Activated CD8-positive, alpha-beta T cell treated with anti-CD3 and anti-CD28 coated beads for 36 hours (primary cell): ENCODE results near the gene POLR3B. TPM values are rescaled to one million over a fixed set of nuclear protein-coding genes. Genes with fewer than 3 reads are reported as not detected.
"Not testable (repeated sequence)": the region's sequence is repeated elsewhere in the genome, so short reads cannot be mapped to it uniquely, and the experiment has no call there.

Experiments used
- ATAC-seq: fragments of 200-7000 bp; cut with Tn5 transposase; one replicate; pipeline ENCODE4 v1.10.0; 2021; ENCODE audit warnings: mild to moderate bottlenecking, moderate library complexity
- CTCF ChIA-PET: fragments of 350-600 bp; sonication (Branson Sonifier 250); formaldehyde crosslinking; loops from one replicate; lab custom pipeline; 2021; ENCODE audit warnings: antibody characterized with exemption; lab: Charles Lee
- POLR2A ChIA-PET: fragments of 350-600 bp; sonication (Branson Sonifier 250); formaldehyde crosslinking; loops from one replicate; lab custom pipeline; 2021; ENCODE audit warnings: antibody characterized with exemption; lab: Charles Lee
- DNase-seq: peaks from one replicate; pipeline ENCODE4 v3.0.0-alpha.2; 2020
- H3K27ac Mint-ChIP-seq: one replicate; pipeline ENCODE4 v1.8.0; 2021; ENCODE audit warnings: mild to moderate bottlenecking, mixed read lengths
- H3K27me3 Mint-ChIP-seq: one replicate; pipeline ENCODE4 v1.8.0; 2021; ENCODE audit warnings: mixed read lengths
- H3K36me3 Mint-ChIP-seq: one replicate; pipeline ENCODE4 v1.8.0; 2021; ENCODE audit warnings: low read depth, mixed read lengths
- H3K4me1 Mint-ChIP-seq: one replicate; pipeline ENCODE4 v1.8.0; 2021; ENCODE audit warnings: low read depth, mixed read lengths
- H3K4me3 Mint-ChIP-seq: one replicate; pipeline ENCODE4 v1.8.0; 2021; ENCODE audit warnings: mild to moderate bottlenecking, moderate library complexity, mixed read lengths
- H3K9me3 Mint-ChIP-seq: one replicate; pipeline ENCODE4 v1.8.0; 2021; ENCODE audit warnings: mixed read lengths
- intact Hi-C: fragments of 100-400 bp; cut with micrococcal nuclease; formaldehyde crosslinking; loops from one replicate; pipeline ENCODE4 v1.10.0; 2022
- total RNA-seq, 2 experiments: library from RNA; stranded (reverse); gene quantifications; one replicate each; pipeline ENCODE4 v1.2.3, GENCODE V29; 2021
- TF ChIP-seq, protein P1 (sequence below): fragments of 200-600 bp; IDR thresholded peaks from one replicate; pipeline ENCODE4 v1.8.0; 2022; ENCODE audit warnings: antibody characterized with exemption, mild to moderate bottlenecking

The POLR3B gene
- total RNA-seq, 2 experiments from 2014 or later: 8.3 to 9.5 TPM

DNA sequence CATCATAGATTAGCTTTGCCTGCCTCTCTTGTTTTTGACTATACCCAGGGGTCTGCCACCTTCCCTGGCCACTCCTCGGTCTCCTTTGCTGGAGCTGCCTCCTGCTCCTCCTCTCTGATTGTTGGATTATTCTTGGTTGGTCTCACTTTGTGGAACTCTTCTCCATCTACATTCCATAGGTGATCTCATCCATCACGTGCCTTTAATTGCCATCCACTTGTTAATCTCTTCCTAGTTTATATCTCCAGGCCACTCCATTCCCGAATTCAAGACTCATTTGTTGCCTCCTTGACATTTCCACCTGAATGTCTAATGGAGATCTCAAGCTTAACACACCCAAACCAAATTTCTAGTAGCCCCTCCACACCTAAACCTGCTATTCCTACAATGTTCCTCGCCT lies 5.4 kb downstream of the POLR3B start:
- Mint-ChIP-seq H3K4me3 (no peak overlapping the region), H3K27me3 (no peaks in the 10 kb centered on the region), H3K27ac (no peak overlapping the region), H3K9me3 (no peaks in the 10 kb centered on the region), H3K36me3 (peaks cover 12% of the 10 kb centered on the region), H3K4me1 (peaks cover 4% of the 10 kb centered on the region)
- no peak for ATAC-seq
- no peak for DNase-seq
- POLR2A ChIA-PET: no interaction called here
- TF ChIP-seq, protein P1, sequence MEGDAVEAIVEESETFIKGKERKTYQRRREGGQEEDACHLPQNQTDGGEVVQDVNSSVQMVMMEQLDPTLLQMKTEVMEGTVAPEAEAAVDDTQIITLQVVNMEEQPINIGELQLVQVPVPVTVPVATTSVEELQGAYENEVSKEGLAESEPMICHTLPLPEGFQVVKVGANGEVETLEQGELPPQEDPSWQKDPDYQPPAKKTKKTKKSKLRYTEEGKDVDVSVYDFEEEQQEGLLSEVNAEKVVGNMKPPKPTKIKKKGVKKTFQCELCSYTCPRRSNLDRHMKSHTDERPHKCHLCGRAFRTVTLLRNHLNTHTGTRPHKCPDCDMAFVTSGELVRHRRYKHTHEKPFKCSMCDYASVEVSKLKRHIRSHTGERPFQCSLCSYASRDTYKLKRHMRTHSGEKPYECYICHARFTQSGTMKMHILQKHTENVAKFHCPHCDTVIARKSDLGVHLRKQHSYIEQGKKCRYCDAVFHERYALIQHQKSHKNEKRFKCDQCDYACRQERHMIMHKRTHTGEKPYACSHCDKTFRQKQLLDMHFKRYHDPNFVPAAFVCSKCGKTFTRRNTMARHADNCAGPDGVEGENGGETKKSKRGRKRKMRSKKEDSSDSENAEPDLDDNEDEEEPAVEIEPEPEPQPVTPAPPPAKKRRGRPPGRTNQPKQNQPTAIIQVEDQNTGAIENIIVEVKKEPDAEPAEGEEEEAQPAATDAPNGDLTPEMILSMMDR: no peak
- intact Hi-C loops: no loop called here
- CTCF ChIA-PET: interaction anchor here (1.4 to 2.0 kb wide), 2 partner anchors 136 to 557 kb away, joined by 4 to 5 read pairs; no protein-coding TSS in a partner anchor

DNA sequence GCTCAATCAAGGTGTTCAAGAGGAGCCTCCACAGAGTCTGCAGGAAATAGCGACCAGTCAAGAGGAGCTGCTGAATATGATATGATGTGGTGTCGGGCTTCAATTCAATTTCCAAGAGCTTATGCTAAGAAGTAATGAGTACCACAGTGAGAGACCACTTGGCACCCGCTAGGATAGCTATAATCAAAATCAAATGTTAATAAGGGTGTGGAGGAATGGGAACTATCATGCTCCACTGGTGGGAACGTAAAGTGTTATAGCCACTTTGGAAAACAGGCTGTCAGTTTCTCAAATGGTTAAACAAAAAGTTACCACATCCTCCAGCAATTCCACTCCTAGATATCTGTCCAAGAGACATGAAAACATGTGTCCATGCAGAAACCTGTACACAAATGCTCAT lies 6.7 kb downstream of the POLR3B start:
- Mint-ChIP-seq H3K27ac (no peak overlapping the region), H3K36me3 (peaks cover 7% of the 10 kb centered on the region), H3K27me3 (no peaks in the 10 kb centered on the region), H3K4me3 (no peak overlapping the region), H3K9me3 (no peaks in the 10 kb centered on the region), H3K4me1 (no peaks in the 10 kb centered on the region)
- TF ChIP-seq, protein P1: no peak
- intact Hi-C loops: no loop called here
- DNase-seq: no peak
- ChIA-PET POLR2A (no interaction called here), CTCF (interaction anchor here (1.4 to 2.0 kb wide), 2 partner anchors 137 to 555 kb away, joined by 4 to 5 read pairs; no protein-coding TSS in a partner anchor)
- no peak for ATAC-seq

DNA sequence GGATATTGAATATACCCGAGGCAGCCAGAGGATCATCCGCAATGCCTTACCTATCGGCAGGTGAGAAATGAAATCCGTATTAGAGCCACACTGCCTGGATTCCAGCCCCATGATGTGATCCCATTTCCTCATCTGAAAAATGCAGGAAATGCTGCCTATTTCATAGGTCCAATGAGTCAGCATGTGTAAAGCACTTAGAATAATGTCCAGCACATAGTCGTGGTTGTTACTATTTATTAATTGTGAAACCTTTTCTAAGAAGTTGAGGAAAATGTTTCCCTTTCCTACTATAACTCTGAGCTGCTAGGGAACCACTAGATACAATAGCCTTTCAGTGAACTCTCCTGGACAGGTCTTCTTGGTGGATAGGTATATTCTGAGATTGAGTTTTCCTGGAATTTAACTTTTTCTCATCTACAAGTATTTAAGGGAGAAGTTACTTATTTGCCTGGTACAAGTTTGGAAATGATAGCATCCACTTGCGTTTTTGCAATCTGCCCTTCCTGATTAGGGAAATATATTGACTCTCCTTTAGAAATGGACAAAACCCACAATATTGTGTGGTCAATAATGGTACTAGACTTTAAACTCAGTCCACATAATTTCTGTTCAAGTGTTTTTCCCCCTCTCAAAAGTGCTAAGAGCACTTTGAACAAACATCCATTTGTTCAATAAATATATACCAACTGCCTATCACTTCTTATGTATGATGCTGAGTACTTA lies 12.2 kb downstream of the POLR3B start:
- intact Hi-C loops: no loop called here
- Mint-ChIP-seq H3K9me3 (peaks cover 2% of the 10 kb centered on the region), H3K4me1 (no peaks in the 10 kb centered on the region), H3K27ac (no peak overlapping the region), H3K4me3 (no peak overlapping the region), H3K27me3 (no peaks in the 10 kb centered on the region), H3K36me3 (peaks cover 39% of the 10 kb centered on the region)
- POLR2A ChIA-PET: no interaction called here
- TF ChIP-seq, protein P1: no peak
- DNase-seq: no peak
- no peak for ATAC-seq
- CTCF ChIA-PET: interaction anchor here (0.9 kb wide), 1 partner anchor 12 kb away, joined by 3 read pairs; no protein-coding TSS in a partner anchor

DNA sequence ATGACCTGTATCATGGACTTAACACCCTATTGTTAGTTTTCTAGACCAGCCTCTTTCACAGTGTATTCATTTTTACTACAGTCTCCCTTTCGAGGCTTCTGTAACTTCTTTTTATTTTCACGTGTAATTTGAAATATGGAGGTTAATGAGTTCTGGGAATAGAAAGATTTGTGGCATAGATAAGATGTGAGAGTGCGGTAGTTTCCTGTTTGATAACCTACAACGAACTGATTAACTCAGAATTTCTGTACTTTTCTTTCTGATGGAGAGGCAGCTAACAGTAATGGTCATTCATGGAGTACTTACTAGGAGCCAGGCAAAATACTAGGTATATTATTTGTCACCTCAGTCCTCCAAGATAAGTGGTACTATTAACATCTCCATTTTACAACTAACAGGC lies 21.2 kb downstream of the POLR3B start:
- no peaks in the 10 kb centered on the region for H3K27me3 Mint-ChIP-seq
- no peak overlapping the region for H3K4me3 Mint-ChIP-seq
- TF ChIP-seq, protein P1: no peak
- peak overlapping the region; percentile 13 for H3K27ac Mint-ChIP-seq
- no peaks in the 10 kb centered on the region for H3K9me3 Mint-ChIP-seq
- H3K4me1 Mint-ChIP-seq: peaks cover 13% of the 10 kb centered on the region
- ATAC-seq: no peak
- no peak for DNase-seq
- ChIA-PET POLR2A (no interaction called here), CTCF (interaction anchor here (0.8 to 4.6 kb wide), 5 partner anchors 8 to 541 kb away, joined by 3 to 32 read pairs (median 8); partner anchors contain the start of gene POLR3B)
- intact Hi-C loops: no loop called here
- peaks cover 68% of the 10 kb centered on the region for H3K36me3 Mint-ChIP-seq

DNA sequence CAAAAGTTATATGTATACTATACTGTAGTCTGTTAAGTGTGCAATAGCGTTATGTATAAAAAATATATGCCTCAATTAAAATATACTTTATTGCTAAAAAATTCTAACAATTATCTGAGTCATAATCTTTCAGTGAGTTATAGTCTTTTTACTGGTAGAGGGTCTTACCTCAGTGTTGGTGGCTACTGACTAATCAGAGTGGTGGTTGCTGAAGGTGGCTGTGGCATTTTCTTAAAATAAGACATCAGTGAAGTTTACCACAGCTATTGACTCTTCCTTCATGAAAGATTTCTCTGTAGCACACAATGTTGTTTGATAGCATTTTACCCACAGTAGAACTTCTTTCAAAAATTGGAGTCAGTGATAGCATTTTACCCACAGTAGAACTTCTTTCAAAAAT lies 23.4 kb downstream of the POLR3B start:
- Mint-ChIP-seq H3K27me3 (no peaks in the 10 kb centered on the region), H3K27ac (no peak overlapping the region), H3K9me3 (no peaks in the 10 kb centered on the region), H3K36me3 (peaks cover 57% of the 10 kb centered on the region), H3K4me3 (no peak overlapping the region), H3K4me1 (peaks cover 13% of the 10 kb centered on the region)
- TF ChIP-seq, protein P1: no peak
- POLR2A ChIA-PET: no interaction called here
- intact Hi-C loops: loop anchor here (10.0 kb wide), 1 partner anchor 464 kb away; no protein-coding TSS in a partner anchor
- CTCF ChIA-PET: interaction anchor here (2.8 to 4.6 kb wide), 2 partner anchors 21 to 538 kb away, joined by 15 to 32 read pairs; partner anchors contain the start of gene POLR3B
- no peak for ATAC-seq
- no peak for DNase-seq

DNA sequence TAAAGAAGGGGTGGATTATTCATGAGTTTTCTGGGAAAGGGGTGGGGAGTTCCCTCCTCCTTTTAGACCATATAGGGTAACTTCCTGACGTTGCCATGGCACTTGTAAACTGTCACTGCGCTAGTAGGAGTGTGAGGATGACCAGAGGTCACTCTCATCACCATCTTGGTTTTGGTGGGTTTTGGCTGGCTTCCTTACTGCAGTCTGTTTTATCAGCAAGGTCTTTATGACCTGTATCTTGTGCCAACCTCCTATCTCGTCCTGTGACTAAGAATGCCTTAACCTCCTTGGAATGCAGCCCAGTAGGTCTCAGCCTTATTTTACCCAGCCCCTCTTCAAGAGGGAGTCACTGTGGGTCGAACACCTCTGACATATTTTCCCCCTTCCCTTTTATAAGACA lies 24.3 kb downstream of the POLR3B start:
- Mint-ChIP-seq H3K36me3 (peaks cover 48% of the 10 kb centered on the region), H3K4me1 (peaks cover 13% of the 10 kb centered on the region)
- intact Hi-C loops: loop anchor here (10.0 kb wide), 1 partner anchor 463 kb away; no protein-coding TSS in a partner anchor
- H3K9me3 Mint-ChIP-seq, H3K27me3 Mint-ChIP-seq, POLR2A ChIA-PET, H3K27ac Mint-ChIP-seq, DNase-seq, H3K4me3 Mint-ChIP-seq, ATAC-seq: not testable (repeated sequence)
- CTCF ChIA-PET: interaction anchor here (1.2 kb wide), 1 partner anchor 99 kb away, joined by 3 read pairs; no protein-coding TSS in a partner anchor
